ENCODE measurements around the gene RNASET2.

DNA sequence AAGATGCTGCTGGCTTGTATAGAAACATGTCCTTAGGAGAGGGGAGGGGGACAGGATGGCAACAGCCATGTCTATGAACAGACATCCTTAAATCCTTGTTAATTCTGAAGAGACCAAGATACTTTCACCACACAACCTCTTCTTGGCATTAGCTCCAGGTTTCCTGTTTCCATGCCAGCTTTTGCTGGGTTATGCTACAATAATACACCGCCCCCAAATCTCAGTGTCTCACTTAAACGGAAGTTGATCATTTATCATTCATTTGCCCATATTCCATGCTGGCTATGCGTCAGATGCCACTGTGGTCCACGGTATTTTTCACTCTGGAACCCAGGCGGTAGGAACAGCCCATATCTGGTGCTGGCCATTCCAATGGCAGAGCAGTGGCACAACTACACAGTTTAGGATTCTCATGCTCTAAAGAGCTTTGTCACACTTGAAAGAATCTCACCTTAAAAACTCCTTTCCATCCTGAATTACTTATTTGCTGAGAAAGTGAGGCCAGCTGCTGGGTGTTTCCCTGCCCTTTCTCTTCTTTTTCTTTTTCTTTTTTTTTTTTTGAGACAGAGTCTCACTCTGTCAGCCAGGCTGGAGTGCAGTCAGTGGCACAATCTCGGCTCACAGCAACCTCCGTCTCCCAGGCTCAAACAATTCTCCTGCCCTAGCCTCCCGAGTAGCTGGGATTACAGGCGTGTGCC, 3.7 kb upstream of the RNASET2 start:
- TF ChIP-seq, protein P1, sequence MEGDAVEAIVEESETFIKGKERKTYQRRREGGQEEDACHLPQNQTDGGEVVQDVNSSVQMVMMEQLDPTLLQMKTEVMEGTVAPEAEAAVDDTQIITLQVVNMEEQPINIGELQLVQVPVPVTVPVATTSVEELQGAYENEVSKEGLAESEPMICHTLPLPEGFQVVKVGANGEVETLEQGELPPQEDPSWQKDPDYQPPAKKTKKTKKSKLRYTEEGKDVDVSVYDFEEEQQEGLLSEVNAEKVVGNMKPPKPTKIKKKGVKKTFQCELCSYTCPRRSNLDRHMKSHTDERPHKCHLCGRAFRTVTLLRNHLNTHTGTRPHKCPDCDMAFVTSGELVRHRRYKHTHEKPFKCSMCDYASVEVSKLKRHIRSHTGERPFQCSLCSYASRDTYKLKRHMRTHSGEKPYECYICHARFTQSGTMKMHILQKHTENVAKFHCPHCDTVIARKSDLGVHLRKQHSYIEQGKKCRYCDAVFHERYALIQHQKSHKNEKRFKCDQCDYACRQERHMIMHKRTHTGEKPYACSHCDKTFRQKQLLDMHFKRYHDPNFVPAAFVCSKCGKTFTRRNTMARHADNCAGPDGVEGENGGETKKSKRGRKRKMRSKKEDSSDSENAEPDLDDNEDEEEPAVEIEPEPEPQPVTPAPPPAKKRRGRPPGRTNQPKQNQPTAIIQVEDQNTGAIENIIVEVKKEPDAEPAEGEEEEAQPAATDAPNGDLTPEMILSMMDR (IDR thresholded peaks at IDR 0.05 in 2 of 3, conservative IDR thresholded peaks at IDR 0.05 in 1 of 3; ENCODE audit: control insufficient read depth in 2 of 3, extremely low read depth in 1 of 3, insufficient read depth in 1 of 3, low read depth in 3 of 3, low read length in 3 of 3), result no peak
- no peak for TF ChIP-seq MXI1 (IDR thresholded peaks at IDR 0.05; ENCODE audit: low read depth, low read length)
- TF ChIP-seq TBL1XR1 (IDR thresholded peaks at IDR 0.05; ENCODE audit: low read depth, low read length), result no peak
- no peak for TF ChIP-seq EZH2 (IDR thresholded peaks at IDR 0.05; ENCODE audit: borderline replicate concordance, control insufficient read depth, low read depth, low read length)
- TF ChIP-seq NFIC (IDR thresholded peaks at IDR 0.05; ENCODE audit: low read depth, low read length), result no peak
- no peak for TF ChIP-seq EP300 (IDR thresholded peaks at IDR 0.05; ENCODE audit: borderline replicate concordance in 1 of 2, control insufficient read depth in 1 of 2, low read depth in 2 of 2, low read length in 2 of 2)
- TF ChIP-seq ZNF274 (IDR thresholded peaks at IDR 0.05; ENCODE audit: insufficient read depth, insufficient read length), result no peak
- TF ChIP-seq ZBTB33 (IDR thresholded peaks at IDR 0.05), result no peak
- no peak for TF ChIP-seq POU2F2 (IDR thresholded peaks at IDR 0.05; ENCODE audit: borderline replicate concordance, low read depth, low read length)
- no peak for TF ChIP-seq POLR2AphosphoS5 (IDR thresholded peaks at IDR 0.05; ENCODE audit: low read length)
- no peak for TF ChIP-seq TARDBP (IDR thresholded peaks at IDR 0.05; ENCODE audit: borderline replicate concordance)

Measured in GM12878 (cell line).